H9 (cell line): ENCODE results near the gene IMMP2L. TPM values are rescaled to one million over a fixed set of nuclear protein-coding genes. Genes with fewer than 3 reads are reported as not detected.

Experiments
- DNase-seq: peaks from one replicate; pipeline ENCODE4 v3.0.0-alpha.2; 2017
- H2AFZ ChIP-seq: one replicate; pipeline ENCODE4 v1.6.1; 2013; ENCODE audit warnings: mild to moderate bottlenecking, low read length, control low read depth, moderate library complexity
- H2AK5ac ChIP-seq: 2 replicates; pipeline ENCODE4 v1.6.1; 2013; ENCODE audit warnings: low read length, control low read depth, mixed read lengths; ENCODE audit not compliant: insufficient read length
- H2BK120ac ChIP-seq: one replicate; pipeline ENCODE4 v1.6.1; 2013; ENCODE audit warnings: low read depth, mild to moderate bottlenecking, low read length, control low read depth, inconsistent platforms; ENCODE audit not compliant: poor library complexity, severe bottlenecking
- H2BK12ac ChIP-seq: 2 replicates; pipeline ENCODE4 v1.6.1; 2013; ENCODE audit warnings: low read length, control low read depth, mixed read lengths, low read depth; ENCODE audit not compliant: insufficient read length
- H2BK15ac ChIP-seq: 2 replicates; pipeline ENCODE4 v1.6.1; 2013; ENCODE audit warnings: low read depth, low read length, control low read depth
- H2BK20ac ChIP-seq: one replicate; pipeline ENCODE4 v1.6.1; 2013; ENCODE audit warnings: low read depth, mild to moderate bottlenecking, low read length, control low read depth, inconsistent platforms; ENCODE audit not compliant: poor library complexity, severe bottlenecking
- H2BK5ac ChIP-seq: 2 replicates; pipeline ENCODE4 v1.6.1; 2013; ENCODE audit warnings: low read length, control low read depth, mixed read lengths; ENCODE audit not compliant: insufficient read length
- H3K14ac ChIP-seq: 2 replicates; pipeline ENCODE4 v1.6.1; 2013; ENCODE audit warnings: low read length, control low read depth; ENCODE audit not compliant: insufficient read depth
- H3K18ac ChIP-seq: 2 replicates; pipeline ENCODE4 v1.6.1; 2013; ENCODE audit warnings: low read depth, mild to moderate bottlenecking, mixed read lengths, low read length, control low read depth; ENCODE audit not compliant: insufficient read length
- H3K23ac ChIP-seq: 2 replicates; pipeline ENCODE4 v1.6.1; 2013; ENCODE audit warnings: low read length, control low read depth, mixed read lengths, low read depth; ENCODE audit not compliant: insufficient read length
- H3K23me2 ChIP-seq: 2 replicates; pipeline ENCODE4 v1.6.1; 2013; ENCODE audit warnings: low read depth, mild to moderate bottlenecking, mixed read lengths, low read length, control low read depth; ENCODE audit not compliant: insufficient read length, poor library complexity, severe bottlenecking
- H3K27ac ChIP-seq: 2 replicates; pipeline ENCODE4 v1.5.1; 2013; ENCODE audit warnings: low read length, control low read depth, mixed read lengths, low read depth; ENCODE audit not compliant: insufficient read length
- H3K27me3 ChIP-seq: 2 replicates; pipeline ENCODE4 v1.6.1; 2013; ENCODE audit warnings: low read length, control low read depth, inconsistent platforms; ENCODE audit not compliant: insufficient read depth
- H3K4ac ChIP-seq: 2 replicates; pipeline ENCODE4 v1.6.1; 2013; ENCODE audit warnings: low read depth, mild to moderate bottlenecking, control low read depth, inconsistent platforms, low read length, moderate library complexity
- H3K4me1 ChIP-seq: 2 replicates; pipeline ENCODE4 v1.6.1; 2013; ENCODE audit warnings: low read length, control low read depth, inconsistent platforms; ENCODE audit not compliant: insufficient read depth
- H3K4me2 ChIP-seq: 2 replicates; pipeline ENCODE4 v1.6.1; 2013; ENCODE audit warnings: low read length, control low read depth, mixed read lengths; ENCODE audit not compliant: insufficient read length, insufficient read depth
- H3K56ac ChIP-seq: 2 replicates; pipeline ENCODE4 v1.6.1; 2013; ENCODE audit warnings: low read depth, mild to moderate bottlenecking, mixed read lengths, low read length, control low read depth; ENCODE audit not compliant: insufficient read length
- H3K79me1 ChIP-seq: 2 replicates; pipeline ENCODE4 v1.6.1; 2013; ENCODE audit warnings: low read depth, mild to moderate bottlenecking, moderate library complexity, low read length, control low read depth, inconsistent platforms; ENCODE audit not compliant: insufficient read depth, poor library complexity, severe bottlenecking
- H3K79me2 ChIP-seq: 2 replicates; pipeline ENCODE4 v1.6.1; 2013; ENCODE audit warnings: low read length, control low read depth, inconsistent platforms; ENCODE audit not compliant: insufficient read depth
- H3K9ac ChIP-seq: 2 replicates; pipeline ENCODE4 v1.6.1; 2013; ENCODE audit warnings: low read length, control low read depth, mixed read lengths; ENCODE audit not compliant: insufficient read length; ENCODE audit errors: extremely low read depth
- H3K9me3 ChIP-seq: one replicate; pipeline ENCODE4 v1.6.1; 2013; ENCODE audit warnings: low read depth, low read length, inconsistent platforms; ENCODE audit not compliant: control insufficient read depth
- H3T11ph ChIP-seq: one replicate; pipeline ENCODE4 v1.6.1; 2013; ENCODE audit warnings: mild to moderate bottlenecking, low read length, control low read depth, inconsistent platforms
- H4K20me1 ChIP-seq: one replicate; pipeline ENCODE4 v1.6.1; 2013; ENCODE audit not compliant: control insufficient read depth, insufficient read length, insufficient read depth
- H4K5ac ChIP-seq: 2 replicates; pipeline ENCODE4 v1.6.1; 2013; ENCODE audit warnings: low read depth, mild to moderate bottlenecking, mixed read lengths, low read length, control low read depth; ENCODE audit not compliant: insufficient read length
- H4K8ac ChIP-seq: replicated peaks from 2 replicates; pipeline ENCODE4 v1.6.1; 2013; ENCODE audit warnings: low read length, control low read depth, mixed read lengths, low read depth; ENCODE audit not compliant: insufficient read length
- H4K91ac ChIP-seq: 2 replicates; pipeline ENCODE4 v1.6.1; 2013; ENCODE audit warnings: low read depth, mild to moderate bottlenecking, moderate library complexity, mixed read lengths, low read length, control low read depth; ENCODE audit not compliant: insufficient read length
- H3K27ac Mint-ChIP-seq, 3 experiments: 2 replicates in 2 of 3; 3 replicates in 1 of 3; pipeline ENCODE4 v1.8.0; 2020 to 2021; ENCODE audit warnings: mixed read lengths in 3 of 3, mild to moderate bottlenecking in 1 of 3, moderate library complexity in 1 of 3
- H3K27me3 Mint-ChIP-seq: 2 replicates; pipeline ENCODE4 v1.8.0; 2021; ENCODE audit warnings: low read depth, mild to moderate bottlenecking, moderate library complexity, mixed read lengths
- H3K36me3 Mint-ChIP-seq, 3 experiments: 2 replicates in 2 of 3; 3 replicates in 1 of 3; pipeline ENCODE4 v1.8.0; 2020 to 2021; ENCODE audit warnings: low read depth in 3 of 3, mixed read lengths in 3 of 3; ENCODE audit not compliant: insufficient read depth in 1 of 3
- H3K4me1 Mint-ChIP-seq, 2 experiments: 2 replicates each; pipeline ENCODE4 v1.8.0; 2020; ENCODE audit warnings: mixed read lengths in 2 of 2
- H3K4me3 Mint-ChIP-seq, 2 experiments: 2 replicates in 1 of 2; 3 replicates in 1 of 2; pipeline ENCODE4 v1.8.0; 2020 to 2021; ENCODE audit warnings: mild to moderate bottlenecking in 2 of 2, mixed read lengths in 2 of 2, moderate library complexity in 1 of 2
- H3K9me3 Mint-ChIP-seq, 2 experiments: 2 replicates in 1 of 2; 3 replicates in 1 of 2; pipeline ENCODE4 v1.8.0; 2020; ENCODE audit warnings: mild to moderate bottlenecking in 2 of 2, mixed read lengths in 2 of 2, moderate library complexity in 1 of 2
- WGBS: extraction: QIAGEN DNeasy Blood & Tissue Kit; methylation state at CpG from one replicate; pipeline ENCODE4 v1.1.7; 2013; ENCODE audit warnings: missing lambda C conversion rate, low lambda C conversion rate, mixed read lengths; ENCODE audit not compliant: insufficient read length; ENCODE audit errors: extremely low coverage; 5-methylcytosine and 5-hydroxymethylcytosine counted together
- total RNA-seq: library from RNA; stranded (reverse); gene quantifications from 2 replicates; pipeline ENCODE4 v1.2.1, GENCODE V29; 2021
- TF ChIP-seq, protein P1 (sequence below): fragments of 200-600 bp; sonication (generic); conservative IDR thresholded peaks from 3 replicates; pipeline ENCODE4 v1.8.0; 2021; ENCODE audit warnings: antibody characterized with exemption, mild to moderate bottlenecking

Gene IMMP2L
- total RNA-seq, 1 experiment from 2014 or later: 14.7 TPM

DNA sequence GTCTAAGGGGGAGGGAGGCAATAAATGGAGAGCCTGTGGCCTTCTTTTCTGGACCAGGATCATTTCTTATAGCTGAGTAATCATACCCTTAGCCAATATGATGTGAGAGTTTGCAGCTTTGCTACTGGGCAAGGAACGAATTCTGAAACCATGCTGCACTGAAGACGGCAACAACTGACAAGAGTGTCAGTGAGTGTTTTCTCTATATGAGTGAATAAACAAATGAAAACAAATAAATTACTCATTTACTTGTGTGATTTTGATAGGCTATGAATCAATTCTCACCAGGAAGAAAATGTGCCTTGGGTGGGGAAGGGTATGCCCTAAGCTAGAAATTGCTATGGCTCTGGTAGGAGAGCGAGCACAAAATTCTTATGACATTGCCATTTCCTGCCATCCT, 550.8 kb downstream of the IMMP2L start:
- Histone ChIP-seq H3K14ac (no peak overlapping the region), H2AK5ac (no peak overlapping the region), H2BK20ac (no peak overlapping the region), H2BK120ac (no peak overlapping the region), H3K9ac (no peak overlapping the region), H2AFZ (no peak overlapping the region), H3K27ac (no peak overlapping the region), H3K79me2 (no peaks in the 10 kb centered on the region), H2BK5ac (no peak overlapping the region), H3K18ac (no peak overlapping the region), H4K20me1 (no peaks in the 10 kb centered on the region), H3K4ac (no peak overlapping the region), H4K5ac (no peak overlapping the region), H3K56ac (no peak overlapping the region), H3K79me1 (no peaks in the 10 kb centered on the region), H4K91ac (no peak overlapping the region), H3T11ph (no peak overlapping the region), H2BK12ac (no peak overlapping the region), H3K4me2 (no peak overlapping the region), H3K9me3 (no peaks in the 10 kb centered on the region), H3K27me3 (no peaks in the 10 kb centered on the region), H3K23me2 (no peaks in the 10 kb centered on the region), H3K23ac (no peak overlapping the region), H2BK15ac (no peak overlapping the region), H3K4me1 (no peaks in the 10 kb centered on the region), H4K8ac (no peak overlapping the region)
- Mint-ChIP-seq H3K9me3 (no peaks in the 10 kb centered on the region), H3K27ac (no peak overlapping the region; a peak in 1 of 7 replicates), H3K4me3 (no peak overlapping the region), H3K36me3 (no peaks in the 10 kb centered on the region), H3K27me3 (no peaks in the 10 kb centered on the region), H3K4me1 (0 out of 4 replicates have a peak, but pooled peaks cover 0 to 2% of the 10 kb centered on the region in 2 experiments)
- DNase-seq: no peak
- TF ChIP-seq, protein P1, sequence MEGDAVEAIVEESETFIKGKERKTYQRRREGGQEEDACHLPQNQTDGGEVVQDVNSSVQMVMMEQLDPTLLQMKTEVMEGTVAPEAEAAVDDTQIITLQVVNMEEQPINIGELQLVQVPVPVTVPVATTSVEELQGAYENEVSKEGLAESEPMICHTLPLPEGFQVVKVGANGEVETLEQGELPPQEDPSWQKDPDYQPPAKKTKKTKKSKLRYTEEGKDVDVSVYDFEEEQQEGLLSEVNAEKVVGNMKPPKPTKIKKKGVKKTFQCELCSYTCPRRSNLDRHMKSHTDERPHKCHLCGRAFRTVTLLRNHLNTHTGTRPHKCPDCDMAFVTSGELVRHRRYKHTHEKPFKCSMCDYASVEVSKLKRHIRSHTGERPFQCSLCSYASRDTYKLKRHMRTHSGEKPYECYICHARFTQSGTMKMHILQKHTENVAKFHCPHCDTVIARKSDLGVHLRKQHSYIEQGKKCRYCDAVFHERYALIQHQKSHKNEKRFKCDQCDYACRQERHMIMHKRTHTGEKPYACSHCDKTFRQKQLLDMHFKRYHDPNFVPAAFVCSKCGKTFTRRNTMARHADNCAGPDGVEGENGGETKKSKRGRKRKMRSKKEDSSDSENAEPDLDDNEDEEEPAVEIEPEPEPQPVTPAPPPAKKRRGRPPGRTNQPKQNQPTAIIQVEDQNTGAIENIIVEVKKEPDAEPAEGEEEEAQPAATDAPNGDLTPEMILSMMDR: no peak
- WGBS: no CpG with 5 or more reads among the region's 3 CpGs
